DMS 273 (cell line): Measurements from ENCODE around the gene RBM33.
"Not testable (repeated sequence)": the region's sequence is repeated elsewhere in the genome, so short reads cannot be mapped to it uniquely, and the experiment has no call there.

Experiments used
- DNase-seq: peaks from one replicate; lab custom pipeline; 2025; ENCODE audit not compliant: unreplicated experiment; lab: John Stamatoyannopoulos, UW

RBM33 gene

DNA sequence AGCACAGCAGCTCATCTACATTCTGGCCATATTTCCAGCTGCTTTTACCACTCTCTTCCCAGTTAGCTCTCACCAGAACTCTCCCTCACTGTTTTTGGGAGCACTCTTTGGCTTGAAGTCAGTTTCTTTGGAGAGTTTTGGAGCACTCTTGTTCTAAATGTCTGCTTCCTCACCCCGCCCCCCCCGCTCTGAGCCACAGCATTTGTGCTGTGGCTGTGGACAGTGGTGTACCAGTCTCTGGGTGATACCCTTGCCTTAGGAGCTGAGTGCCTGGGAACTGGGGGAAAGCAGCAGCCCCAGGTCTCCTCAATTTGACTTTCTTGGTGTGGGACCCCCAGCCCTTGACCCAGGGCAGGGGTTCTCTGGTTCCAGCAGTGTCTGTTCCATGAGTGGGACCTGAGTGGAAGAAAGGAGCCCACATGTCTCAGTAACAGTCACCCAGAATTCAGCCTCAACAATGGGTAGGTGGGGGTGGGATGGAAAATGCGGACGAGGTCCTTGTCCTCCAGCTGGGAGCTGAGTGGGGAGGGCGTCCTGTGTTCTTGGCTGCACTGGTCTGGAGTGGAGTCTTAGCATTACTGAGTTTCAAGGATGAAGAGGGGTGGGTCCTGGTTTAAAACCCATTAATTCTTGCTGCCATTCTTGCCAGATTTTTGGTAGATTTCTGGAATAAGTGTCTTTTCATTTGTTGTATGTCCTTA is 18.0 kb downstream of the RBM33 start:
- DNase-seq: no peak

DNA sequence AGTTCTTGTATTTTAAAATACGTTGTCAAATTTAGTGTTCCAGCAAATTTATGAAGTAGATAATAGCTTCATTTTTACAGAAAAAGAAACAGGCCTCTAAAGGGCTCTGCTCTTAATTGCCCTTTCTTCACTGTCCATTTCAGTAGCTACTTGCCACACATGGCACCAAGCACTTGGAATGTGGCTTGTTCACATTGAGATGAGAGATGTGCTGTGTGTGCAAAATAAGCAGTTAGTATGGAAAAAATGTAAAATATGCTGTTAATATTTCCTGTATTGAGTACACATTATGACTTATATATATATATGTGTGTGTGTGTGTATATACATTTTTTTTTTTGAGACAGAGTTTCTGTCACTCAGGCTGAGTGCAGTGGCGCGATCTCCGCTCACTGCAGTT is 19.5 kb downstream of the RBM33 start:
- DNase-seq: no peak

DNA sequence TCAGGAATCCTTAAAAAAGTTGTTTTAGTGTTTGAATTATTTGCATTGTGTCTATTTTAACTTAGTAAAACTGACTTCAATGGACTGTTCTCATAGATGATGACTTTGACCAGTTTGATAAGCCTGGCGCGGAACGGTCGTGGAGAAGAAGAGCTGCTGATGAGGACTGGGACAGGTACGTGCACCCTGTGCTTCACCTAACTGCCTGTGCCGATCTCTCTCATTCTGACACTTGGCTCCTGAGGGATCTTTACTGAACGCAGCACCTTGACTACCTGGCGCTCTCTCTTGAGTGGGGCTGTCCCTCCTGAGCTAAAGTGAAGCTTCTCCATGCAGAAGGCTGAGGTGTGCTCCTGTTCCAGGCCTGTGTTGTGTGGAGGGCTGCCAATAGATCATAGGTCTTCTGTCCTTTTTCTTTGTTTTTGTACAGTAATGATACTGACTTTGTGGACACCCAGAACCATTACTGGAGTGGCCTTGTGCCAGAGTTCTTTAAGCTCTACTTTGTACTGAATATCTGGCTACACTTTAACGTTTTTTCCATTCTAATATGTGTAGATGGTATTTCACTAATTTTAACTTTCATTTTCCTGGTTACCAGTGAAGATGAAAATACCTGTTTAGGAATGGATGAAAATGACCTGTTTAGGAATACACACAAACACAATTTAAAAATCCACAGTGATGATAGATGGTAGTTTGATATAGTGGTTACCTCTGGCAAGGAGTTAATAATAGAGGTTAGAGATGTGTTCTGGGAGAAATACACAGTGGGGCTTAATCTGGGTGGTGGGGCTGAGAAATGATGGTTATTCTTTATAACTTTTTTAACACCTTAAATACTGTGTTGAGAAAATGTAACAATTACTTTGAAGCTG is 20.9 kb downstream of the RBM33 start:
- no peak for DNase-seq

DNA sequence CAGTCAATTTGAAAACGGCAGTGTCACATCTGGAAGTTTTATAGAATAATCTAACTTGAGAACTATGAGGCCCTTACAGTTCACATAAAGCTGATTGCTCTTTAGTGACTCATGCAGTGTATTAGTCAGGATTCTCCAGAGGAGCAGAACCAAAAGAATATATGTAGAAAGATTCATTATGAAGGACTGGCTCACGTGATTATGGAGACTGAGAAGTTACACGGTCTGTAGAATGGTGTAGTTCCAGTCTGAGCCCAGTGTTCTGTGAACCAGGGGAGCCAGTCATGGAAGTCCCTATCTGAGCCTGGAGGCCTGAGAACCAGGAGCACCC is 21.5 kb downstream of the RBM33 start:
- no peak for DNase-seq

DNA sequence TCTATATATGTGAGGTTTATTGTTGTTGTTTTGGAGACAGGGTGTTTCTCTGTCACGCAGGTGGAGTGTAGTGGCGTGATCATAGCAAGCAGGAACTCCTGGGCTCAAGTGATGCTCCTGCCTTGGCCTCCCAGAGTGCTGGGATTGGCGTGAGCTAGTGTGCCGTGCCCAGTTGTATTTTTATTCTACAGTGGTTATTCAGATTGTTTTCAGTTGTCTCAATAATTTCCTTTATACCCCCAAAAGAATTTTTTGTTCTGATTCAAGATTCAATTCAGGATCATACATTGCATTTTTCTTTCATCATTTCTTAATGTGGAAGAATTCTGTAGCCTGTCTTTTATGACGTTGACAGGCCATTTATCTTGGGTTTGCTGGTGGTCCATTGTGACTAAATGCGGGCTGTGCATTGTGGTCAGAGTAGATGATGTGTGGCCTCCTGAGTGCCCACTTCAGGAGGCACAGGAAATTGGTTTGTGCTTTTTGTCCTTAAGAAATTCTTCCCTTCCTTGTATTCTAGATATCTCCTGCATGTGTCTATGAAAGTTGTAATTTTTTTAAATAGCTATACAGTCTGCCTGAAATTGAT is 22.9 kb downstream of the RBM33 start:
- DNase-seq: no peak

DNA sequence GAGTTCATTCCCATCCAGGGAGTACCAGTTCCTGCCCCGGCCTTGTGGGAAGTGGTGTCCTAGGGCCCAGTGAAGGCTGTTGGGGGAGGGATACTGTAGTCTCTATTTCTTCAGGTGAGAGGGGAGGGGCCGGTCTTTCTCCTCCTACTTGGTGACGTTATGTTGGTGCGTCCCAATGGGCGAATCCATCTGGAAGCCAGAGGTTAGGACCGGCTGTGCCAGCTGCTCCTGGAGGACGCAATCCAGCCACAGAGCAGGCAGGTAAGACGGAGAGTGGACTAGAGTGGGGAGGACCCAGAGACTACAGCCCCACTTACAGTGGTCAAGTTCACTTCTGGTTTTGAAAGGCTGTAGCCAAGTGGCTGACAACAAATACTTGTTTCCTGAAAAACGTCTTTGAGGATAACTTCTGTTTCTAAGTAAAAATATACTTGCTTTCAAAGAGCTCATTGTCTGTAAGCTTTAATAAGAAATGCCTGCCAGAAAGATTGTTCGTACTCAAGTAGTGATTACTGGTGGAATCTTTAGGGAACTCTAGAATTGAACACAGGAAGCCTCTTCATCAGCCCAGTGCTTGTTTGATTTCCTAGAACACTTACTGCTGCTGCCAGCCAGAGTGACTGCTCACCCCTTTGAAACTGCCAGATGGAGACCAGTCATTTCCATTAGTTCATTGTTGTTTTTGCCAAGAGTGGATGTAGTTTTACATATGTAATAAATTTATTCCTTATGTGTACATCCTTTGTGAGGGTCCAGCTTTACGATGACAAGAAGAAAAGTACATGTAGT is 25.4 kb downstream of the RBM33 start:
- DNase-seq: peak; percentile 65

DNA sequence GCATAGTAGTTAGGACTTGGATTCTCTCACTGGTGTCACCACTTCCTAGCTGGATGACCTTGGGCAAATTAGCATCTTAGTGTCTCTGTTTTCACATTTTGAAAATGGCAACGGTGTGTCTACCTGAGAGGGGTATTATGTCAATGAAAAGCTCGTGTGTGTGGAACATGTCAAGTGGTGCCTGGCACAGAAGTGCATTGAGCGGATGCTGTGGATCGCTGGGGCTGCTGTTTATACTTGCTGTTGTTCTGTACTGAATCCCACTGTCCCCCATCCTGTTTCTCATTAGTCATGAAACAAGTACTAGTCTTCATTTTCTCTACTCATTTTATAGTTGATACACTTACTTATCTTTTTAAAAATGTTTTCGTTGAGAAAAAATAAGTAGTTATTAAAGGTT is 26.1 kb downstream of the RBM33 start:
- no peak for DNase-seq

DNA sequence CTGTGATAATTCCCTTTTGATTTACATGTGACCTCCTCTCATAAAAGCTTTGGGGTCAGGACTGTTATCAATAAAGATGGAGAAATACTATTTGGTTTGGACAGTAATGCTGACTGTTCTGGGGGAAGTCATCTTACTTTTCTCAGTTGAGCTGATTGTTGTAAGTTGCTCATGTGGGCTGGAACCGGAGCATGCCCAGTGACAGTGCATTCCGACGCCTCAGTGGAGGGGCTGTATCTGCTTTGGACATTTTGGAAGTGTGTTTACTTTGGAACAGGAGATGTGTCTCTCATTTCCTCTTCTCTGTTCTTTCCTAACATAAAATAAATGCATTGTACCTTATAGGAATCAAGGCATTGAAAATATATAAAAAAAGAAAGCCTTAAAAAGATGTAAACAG is 30.1 kb downstream of the RBM33 start:
- DNase-seq: no peak

DNA sequence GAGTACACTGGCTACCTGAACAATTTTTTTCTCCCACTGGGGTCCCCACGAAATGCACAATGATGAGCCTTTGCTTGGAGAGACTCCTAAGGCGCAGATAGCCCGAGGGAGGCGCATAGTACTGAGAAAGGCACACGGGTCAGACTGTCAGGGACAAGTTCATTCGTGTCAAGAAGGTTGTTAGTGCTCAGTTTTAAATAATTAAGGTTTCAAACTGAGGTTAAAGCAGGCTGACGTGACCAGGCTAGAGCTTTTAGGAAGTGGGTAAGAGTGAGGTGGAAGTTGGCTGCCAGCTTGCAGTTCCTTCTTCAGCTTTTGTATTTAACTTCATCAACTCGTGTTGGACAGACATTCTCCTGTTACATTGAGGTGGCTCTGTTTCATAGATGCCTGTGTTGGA is 31.6 kb downstream of the RBM33 start:
- DNase-seq: no peak

DNA sequence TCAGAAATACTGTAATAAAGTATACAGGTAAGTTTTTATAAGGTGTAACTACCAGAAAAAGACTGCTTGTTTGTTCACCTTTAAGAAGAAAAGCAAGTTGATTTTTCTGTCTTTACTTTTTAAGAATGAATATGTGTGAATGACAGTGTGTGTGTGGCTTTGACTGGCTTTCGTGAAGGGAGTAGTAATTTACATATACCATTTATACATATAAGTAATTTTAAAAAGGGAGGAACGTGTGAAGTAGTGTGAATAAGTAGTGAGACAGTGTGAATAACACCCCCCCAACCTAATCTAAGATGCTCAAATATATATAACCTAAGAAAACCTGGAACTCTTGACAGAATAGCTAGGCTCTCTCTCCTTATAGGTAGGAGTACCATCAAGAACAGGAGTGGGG is 33.2 kb downstream of the RBM33 start:
- no peak for DNase-seq

DNA sequence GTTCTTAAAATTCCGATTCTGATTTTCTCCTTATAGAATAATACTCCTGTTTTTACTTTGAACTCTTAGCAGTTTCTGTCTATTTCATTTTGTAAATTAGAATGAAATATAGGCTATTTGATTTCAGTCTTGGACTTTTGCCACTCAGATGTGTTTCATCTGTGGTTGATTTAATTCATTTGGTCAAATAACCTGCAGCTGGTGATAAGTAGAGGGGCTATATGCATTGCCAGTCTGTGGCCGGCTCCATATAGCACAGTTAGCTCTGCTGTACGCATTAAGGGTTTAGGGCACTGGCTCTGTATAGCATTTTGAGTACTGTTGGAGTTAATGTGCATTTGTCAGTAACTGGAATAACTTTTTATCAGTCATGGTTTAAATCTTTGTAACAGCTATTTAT is 35.7 kb downstream of the RBM33 start:
- DNase-seq: no peak

DNA sequence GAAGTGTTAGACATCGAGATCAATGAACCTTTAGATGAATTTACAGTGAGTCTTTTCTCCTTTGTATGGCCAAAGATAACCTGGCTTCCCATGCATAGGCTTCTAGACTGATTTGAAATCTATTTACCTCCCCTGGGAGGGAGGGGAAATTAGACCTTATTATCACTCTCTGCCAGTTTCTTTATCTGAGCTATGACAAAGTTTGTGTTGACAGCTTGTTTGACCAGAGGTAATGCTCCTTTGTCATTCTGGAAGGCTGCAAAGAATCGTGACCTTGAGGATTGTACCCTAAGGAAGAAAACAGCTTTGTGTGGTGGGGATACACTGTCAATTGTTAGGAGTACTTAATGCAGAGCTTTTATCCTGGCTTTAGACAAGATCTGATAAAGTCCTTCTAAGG is 36.4 kb downstream of the RBM33 start:
- no peak for DNase-seq

DNA sequence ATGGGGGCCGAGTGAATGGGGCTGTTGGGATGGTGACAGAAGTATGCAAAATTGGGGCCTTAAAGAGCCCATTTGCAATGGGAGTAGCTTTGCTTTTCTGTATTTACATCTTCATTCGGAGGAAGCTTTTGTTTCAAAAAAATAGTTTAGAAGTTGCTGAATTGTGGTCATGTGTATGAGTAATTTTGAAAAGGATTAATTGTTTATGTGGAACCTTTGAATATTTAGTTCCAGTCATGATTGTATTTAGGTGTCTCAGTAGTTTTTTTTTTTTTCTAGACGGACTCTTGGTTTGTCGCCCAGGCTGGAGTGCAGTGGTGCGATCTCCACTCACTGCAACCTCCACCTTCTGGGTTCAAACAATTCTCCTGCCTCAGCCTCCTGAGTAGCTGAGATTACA is 37.2 kb downstream of the RBM33 start:
- no peak for DNase-seq

DNA sequence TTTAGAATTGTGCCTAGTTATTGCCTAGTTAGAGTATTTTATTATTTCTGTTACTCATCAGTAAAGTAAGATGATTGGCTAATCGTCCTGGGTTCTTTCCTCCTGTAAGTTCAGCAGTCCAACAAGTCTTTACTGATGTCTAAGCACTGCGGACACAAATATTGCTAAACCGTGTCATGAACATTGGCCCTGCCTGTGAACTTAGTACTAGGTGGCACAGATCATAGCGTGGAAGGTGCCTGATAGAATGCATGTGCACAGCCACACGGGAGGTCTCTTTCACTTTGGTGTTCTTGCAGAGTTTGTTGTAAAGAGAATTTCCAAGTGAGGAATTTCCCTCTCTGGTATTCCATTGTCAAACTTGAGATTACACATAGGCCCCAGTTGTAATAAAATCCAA is 38.0 kb downstream of the RBM33 start:
- DNase-seq: no peak

DNA sequence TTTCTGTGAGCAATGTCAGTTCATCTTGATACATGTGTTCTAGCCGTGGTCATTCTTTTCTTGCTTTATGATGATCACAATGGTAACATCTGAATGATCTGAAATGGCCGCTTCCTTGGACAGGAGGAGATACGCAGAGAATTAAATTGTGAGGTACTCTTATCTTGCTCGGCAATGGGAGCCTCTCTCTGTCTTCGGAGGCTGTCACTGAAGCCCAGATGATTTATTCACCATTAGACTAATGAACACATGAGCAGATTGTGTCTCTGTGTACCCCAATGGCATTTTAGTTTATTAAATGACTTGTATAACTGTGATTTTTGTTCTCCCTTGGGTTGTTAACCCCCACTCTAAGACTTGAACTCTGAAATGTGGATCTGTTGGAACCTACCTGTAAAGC is 38.6 kb downstream of the RBM33 start:
- DNase-seq: no peak

DNA sequence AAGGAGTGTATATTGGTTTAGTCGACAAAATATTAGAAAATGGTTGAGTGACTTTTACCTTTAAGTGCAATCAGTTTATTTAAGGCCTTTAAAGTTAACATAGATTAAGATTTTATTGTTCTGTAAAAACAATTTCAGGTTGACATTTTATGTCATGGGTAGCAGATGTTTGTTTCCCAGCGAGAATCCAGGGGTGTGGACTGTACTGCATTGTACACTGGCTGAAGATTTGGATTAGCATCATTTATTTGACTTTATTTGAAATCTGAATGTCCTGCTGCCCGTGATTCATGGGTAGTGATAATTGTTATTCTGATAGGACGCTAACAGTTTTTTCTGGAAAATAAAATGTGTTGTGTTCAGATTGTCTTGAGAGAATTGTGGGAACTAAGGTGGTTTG is 39.3 kb downstream of the RBM33 start:
- no peak for DNase-seq

DNA sequence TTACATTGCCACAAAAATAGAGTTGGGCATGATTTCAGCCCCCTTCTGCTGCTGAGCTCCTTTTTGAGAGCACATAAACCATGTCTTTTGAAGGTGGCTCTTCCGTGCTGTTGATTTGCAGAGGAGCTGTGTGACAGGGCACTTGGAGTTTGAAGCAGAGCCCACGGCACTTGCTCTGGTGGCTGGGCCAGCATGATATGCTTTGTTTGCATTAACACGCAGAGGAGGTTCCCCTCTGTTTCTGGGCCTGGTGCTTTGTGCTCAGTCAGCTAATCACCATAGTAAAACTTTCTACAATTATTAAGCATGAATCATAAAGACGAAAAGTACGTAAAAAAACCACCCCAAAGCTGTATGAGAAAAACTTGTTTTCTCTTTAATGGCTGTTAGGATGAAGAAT is 40.1 kb downstream of the RBM33 start:
- no peak for DNase-seq

DNA sequence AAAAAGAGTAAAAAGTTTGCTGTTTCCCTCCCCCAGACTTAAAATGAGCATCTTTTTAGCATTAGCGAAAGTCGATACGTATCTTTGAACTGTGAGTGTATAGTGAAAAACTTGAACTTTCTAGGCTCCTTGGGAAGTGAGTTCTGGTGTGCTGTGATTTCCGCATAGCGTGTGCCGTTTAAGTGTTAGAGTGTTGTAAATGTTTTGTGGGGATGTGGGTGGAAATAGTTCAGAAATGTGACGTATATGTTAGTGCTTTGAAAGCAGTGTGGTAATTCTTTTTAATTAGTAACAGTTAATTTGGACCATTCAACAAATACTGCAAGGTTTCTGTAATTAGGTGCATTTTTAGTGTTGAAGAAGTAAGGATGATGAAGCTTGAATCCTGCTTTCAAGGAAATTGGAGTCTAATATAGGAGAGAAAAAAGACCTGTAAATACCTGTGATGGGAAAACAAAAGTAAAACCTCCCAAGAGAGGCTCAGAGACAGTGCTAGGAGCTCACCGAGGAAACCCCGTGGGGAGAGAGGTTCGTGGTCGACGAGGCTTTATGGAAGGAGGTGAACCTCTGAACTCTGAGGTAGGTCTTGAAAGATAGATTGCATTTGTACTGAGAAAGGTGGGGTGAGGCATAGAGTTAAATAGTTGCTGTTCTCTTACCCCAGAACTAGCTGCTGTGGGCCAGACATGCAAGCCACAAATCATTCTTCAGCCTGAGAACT is 40.8 kb downstream of the RBM33 start:
- no peak for DNase-seq

DNA sequence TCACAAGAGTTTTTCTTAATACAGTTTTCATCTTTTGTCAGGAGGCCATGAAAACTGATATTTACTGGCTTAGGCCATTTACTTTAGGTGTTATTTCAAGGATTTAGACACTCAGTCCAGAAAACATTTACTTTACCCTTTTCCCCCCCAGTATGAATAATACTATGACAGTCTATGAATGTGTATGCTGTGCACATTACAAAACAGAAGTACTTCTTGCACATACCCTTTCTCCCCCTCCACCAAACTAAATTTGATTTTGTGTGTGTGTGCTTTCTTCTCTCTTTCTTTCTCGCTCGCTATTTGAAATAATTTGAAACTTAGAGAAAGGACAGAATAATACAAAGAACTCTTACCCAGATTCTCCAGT is 41.3 kb downstream of the RBM33 start:
- DNase-seq: no peak

DNA sequence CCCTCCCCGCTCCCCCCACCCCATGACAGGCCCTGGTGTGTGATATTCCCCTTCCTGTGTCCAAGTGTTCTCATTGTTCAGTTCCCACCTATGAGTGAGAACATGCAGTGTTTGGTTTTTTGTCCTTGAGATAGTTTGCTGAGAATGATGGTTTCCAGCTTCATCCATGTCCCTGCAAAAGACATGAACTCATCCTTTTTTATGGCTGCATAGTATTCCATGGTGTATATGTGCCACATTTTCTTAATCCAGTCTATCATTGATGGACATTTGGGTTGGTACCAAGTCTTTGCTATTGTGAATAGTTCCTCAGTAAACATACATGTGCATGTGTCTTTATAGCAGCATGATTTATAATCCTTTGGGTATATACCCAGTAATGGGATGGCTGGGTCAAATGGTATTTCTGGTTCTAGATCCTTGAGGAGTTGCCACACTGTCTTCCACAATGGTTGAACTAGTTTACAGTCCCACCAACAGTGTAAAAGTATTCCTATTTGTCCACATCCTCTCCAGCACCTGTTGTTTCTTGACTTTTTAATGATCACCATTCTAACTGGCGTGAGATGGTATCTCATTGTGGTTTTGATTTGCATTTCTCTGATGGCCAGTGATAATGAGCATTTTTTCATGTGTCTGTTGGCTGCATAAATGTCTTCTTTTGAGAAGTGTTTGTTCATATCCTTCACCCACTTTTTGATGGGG is 42.3 kb downstream of the RBM33 start:
- not testable (repeated sequence) for DNase-seq
